OCI-LY3 (cell line): ENCODE measurements around the gene CARS1.

Experiments used
- CTCF ChIP-seq: fragments of 200-600, 300-600 bp; sonication (generic); IDR thresholded peaks from 2 replicates; pipeline ENCODE4 v1.5.1; 2014; ENCODE audit warnings: antibody characterized with exemption, low read length, low read depth
- EZH2phosphoT487 ChIP-seq: fragments of 200-600 bp; shearing (Covaris generic); IDR thresholded peaks from 2 replicates; pipeline ENCODE4 v1.6.1; 2018; ENCODE audit warnings: antibody characterized with exemption, mixed run types, low read depth

GRCh38 chr11:3086114-3086513 lies 28.9 kb upstream of the CARS1 start:
- TF ChIP-seq CTCF: no peak
- TF ChIP-seq EZH2phosphoT487: no peak
